NOMO-1 (cell line): ENCODE data around the gene GSK3A.

Experiments
- DNase-seq, 2 experiments: peaks; one replicate each; lab custom pipeline; 2025; ENCODE audit not compliant: unreplicated experiment in 2 of 2; lab: John Stamatoyannopoulos, UW

The GSK3A gene

GRCh38 chr19:42250666-42251531, 8.5 kb upstream of the GSK3A start:
- DNase-seq = no peak

- no peak for DNase-seq
Observed at GRCh38 chr19:42250183-42250665, 7.8 kb upstream of the GSK3A start.

- no peak for DNase-seq
Observed at GRCh38 chr19:42249769-42250168, 7.4 kb upstream of the GSK3A start.

GRCh38 chr19:42249149-42249750, 6.8 kb upstream of the GSK3A start:
- DNase-seq = no peak

GRCh38 chr19:42248270-42249148, 6.1 kb upstream of the GSK3A start:
- no peak for DNase-seq

- DNase-seq = no peak
Observed at GRCh38 chr19:42247640-42248199, 5.3 kb upstream of the GSK3A start.

- no peak for DNase-seq
Observed at GRCh38 chr19:42246922-42247639, 4.7 kb upstream of the GSK3A start.

- DNase-seq = no peak
Observed at GRCh38 chr19:42246143-42246921, 3.9 kb upstream of the GSK3A start.

- no peak for DNase-seq
Observed at GRCh38 chr19:42245231-42245630, 2.8 kb upstream of the GSK3A start.

- DNase-seq = peak; percentile 95
Observed at GRCh38 chr19:42244347-42245220, 2.2 kb upstream of the GSK3A start.

- DNase-seq = no peak
Observed at GRCh38 chr19:42242069-42242511, 312 bp downstream of the GSK3A start.

- no peak for DNase-seq
Observed at GRCh38 chr19:42241279-42241678, 1.1 kb downstream of the GSK3A start.

- DNase-seq = no peak
Observed at GRCh38 chr19:42239544-42240220, 2.7 kb downstream of the GSK3A start.

GRCh38 chr19:42235181-42235580, 7.2 kb downstream of the GSK3A start:
- DNase-seq = no peak

GRCh38 chr19:42234364-42234763, 8.0 kb downstream of the GSK3A start:
- DNase-seq = no peak

GRCh38 chr19:42233678-42234292, 8.6 kb downstream of the GSK3A start:
- no peak for DNase-seq

- no peak for DNase-seq
Observed at GRCh38 chr19:42233106-42233505, 9.3 kb downstream of the GSK3A start.
